ENCODE data around the gene EPB41L3. TPM values are rescaled to one million over a fixed set of nuclear protein-coding genes. Genes with fewer than 3 reads are reported as not detected.

The EPB41L3 gene
- total RNA-seq, 1 experiment from 2014 or later, result 0.36 TPM

- H3K9me3 ChIP-seq (ENCODE audit: control insufficient read depth, insufficient read depth, low read depth, low read length), result no peaks in the 10 kb centered on the region
- no peaks in the 10 kb centered on the region for H3K4me1 ChIP-seq (ENCODE audit: control insufficient read depth, insufficient read depth, low read length)
- H3K27me3 ChIP-seq (ENCODE audit: control insufficient read depth, insufficient read depth, low read length), result no peaks in the 10 kb centered on the region
- POLR2A ChIA-PET, result no interaction called here
- no peak for DNase-seq (ENCODE audit: low read depth, low spot score)
- H3K36me3 ChIP-seq (ENCODE audit: control insufficient read depth, insufficient read depth, low read length), result no peaks in the 10 kb centered on the region
- BruUV-seq (replicated peaks), result no TSS peak
- in situ Hi-C loops (cut with HindIII; ENCODE audit: low pct_unique_long_range_greater_than_20kb, low sequenced_read_pairs), result no loop called here
- CTCF ChIA-PET, result no interaction called here
- ATAC-seq, result no peak; the same call in 1 of the 2 replicates
- H3K4me3 ChIP-seq (ENCODE audit: low read depth in 2 of 2, low read length in 2 of 2), result no peak overlapping the region
- no peak for TF ChIP-seq POLR2AphosphoS5 (IDR thresholded peaks at IDR 0.05; ENCODE audit: low read depth, low read length)
- no peak for TF ChIP-seq TCF7L2 (IDR thresholded peaks at IDR 0.05; ENCODE audit: low read depth, low read length)
- TF ChIP-seq REST (IDR thresholded peaks at IDR 0.05; ENCODE audit: insufficient read depth in 1 of 2, low read depth in 2 of 2, low read length in 1 of 2), result no peak
- TF ChIP-seq CTCF (IDR thresholded peaks at IDR 0.05), result no peak
- no peak for TF ChIP-seq SIN3A (IDR thresholded peaks at IDR 0.05; ENCODE audit: borderline replicate concordance, insufficient read depth, low read depth, low read length)
- intact Hi-C loops (cut with micrococcal nuclease; ENCODE audit: unreplicated experiment), result no loop called here
- no peak overlapping the region for H3K27ac ChIP-seq (ENCODE audit: low read length)
Measured at GRCh38 chr18:5461041-5461440, 82.8 kb downstream of the EPB41L3 start.

GRCh38 chr18:5457462-5457957, 86.3 kb downstream of the EPB41L3 start:
- ChIA-PET CTCF (no interaction called here), POLR2A (no interaction called here)
- intact Hi-C loops (cut with micrococcal nuclease; ENCODE audit: unreplicated experiment), result no loop called here
- in situ Hi-C loops (cut with HindIII; ENCODE audit: low pct_unique_long_range_greater_than_20kb, low sequenced_read_pairs), result no loop called here
- DNase-seq (ENCODE audit: low read depth, low spot score), result no peak
- Histone ChIP-seq H3K4me3 (ENCODE audit: low read depth in 2 of 2, low read length in 2 of 2) (no peak overlapping the region), H3K9me3 (ENCODE audit: control insufficient read depth, insufficient read depth, low read depth, low read length) (no peaks in the 10 kb centered on the region), H3K4me1 (ENCODE audit: control insufficient read depth, insufficient read depth, low read length) (no peaks in the 10 kb centered on the region), H3K27me3 (ENCODE audit: control insufficient read depth, insufficient read depth, low read length) (no peaks in the 10 kb centered on the region), H3K27ac (ENCODE audit: low read length) (no peak overlapping the region), H3K36me3 (ENCODE audit: control insufficient read depth, insufficient read depth, low read length) (no peaks in the 10 kb centered on the region)
- no peak for ATAC-seq
- TF ChIP-seq POLR2AphosphoS5 (IDR thresholded peaks at IDR 0.05; ENCODE audit: low read depth, low read length) (no peak), TCF7L2 (IDR thresholded peaks at IDR 0.05; ENCODE audit: low read depth, low read length) (no peak), CTCF (IDR thresholded peaks at IDR 0.05) (no peak), REST (IDR thresholded peaks at IDR 0.05; ENCODE audit: insufficient read depth in 1 of 2, low read depth in 2 of 2, low read length in 1 of 2) (no peak), SIN3A (IDR thresholded peaks at IDR 0.05; ENCODE audit: borderline replicate concordance, insufficient read depth, low read depth, low read length) (no peak)
- no TSS peak for BruUV-seq (replicated peaks)
